HepG2 (cell line): Measurements from ENCODE around the gene GATD1. TPM values are rescaled to one million over a fixed set of nuclear protein-coding genes. Genes with fewer than 3 reads are reported as not detected.
A peak's percentile ranks its signal among the peaks of the same experiment; 100 is the strongest.

Experiments used
- GZF1 ChIP-seq: sonication (generic); formaldehyde crosslinking; IDR thresholded peaks from 2 replicates; pipeline ENCODE4 v1.5.1; 2020; ENCODE audit warnings: mild to moderate bottlenecking, missing genetic modification reagents
- IRX3 ChIP-seq: sonication (generic); formaldehyde crosslinking; IDR thresholded peaks from 2 replicates; pipeline ENCODE4 v1.8.1; 2023; ENCODE audit warnings: mild to moderate bottlenecking, low read depth, missing genetic modification reagents, borderline replicate concordance
- MIXL1 ChIP-seq: IDR thresholded peaks from 2 replicates; pipeline ENCODE4 v1.6.1; 2016
- POLR2G ChIP-seq: fragments of 200-400 bp; formaldehyde crosslinking; IDR thresholded peaks from 2 replicates; pipeline ENCODE4 v1.6.1; 2018; ENCODE audit warnings: mild to moderate bottlenecking, low read depth, low read length, moderate library complexity
- SKI ChIP-seq: fragments of 450-650 bp; IDR thresholded peaks from one replicate; pipeline ENCODE4 v1.6.1; 2018; ENCODE audit warnings: mild to moderate bottlenecking; ENCODE audit not compliant: partially characterized antibody
- TP53 ChIP-seq: sonication (generic); formaldehyde crosslinking; conservative IDR thresholded peaks from 2 replicates; pipeline ENCODE4 v1.4.0; 2020; ENCODE audit warnings: missing genetic modification reagents
- WIZ ChIP-seq: sonication (generic); formaldehyde crosslinking; IDR thresholded peaks from 2 replicates; pipeline ENCODE4 v1.5.1; 2020; ENCODE audit warnings: mild to moderate bottlenecking, missing genetic modification reagents
- ZNF382 ChIP-seq: sonication (generic); formaldehyde crosslinking; IDR thresholded peaks from 2 replicates; pipeline ENCODE4 v1.5.0; 2020; ENCODE audit warnings: missing genetic modification reagents, mild to moderate bottlenecking, borderline replicate concordance
- ZNF468 ChIP-seq: sonication (generic); formaldehyde crosslinking; IDR thresholded peaks from 2 replicates; pipeline ENCODE4 v1.8.0; 2022; ENCODE audit warnings: mild to moderate bottlenecking, moderate library complexity, missing genetic modification reagents
- ZNF556 ChIP-seq: sonication (generic); formaldehyde crosslinking; IDR thresholded peaks from 2 replicates; pipeline ENCODE4 v1.4.0; 2020; ENCODE audit warnings: mild to moderate bottlenecking, missing genetic modification reagents, borderline replicate concordance
- ZNF605 ChIP-seq: sonication (generic); formaldehyde crosslinking; IDR thresholded peaks from 2 replicates; pipeline ENCODE4 v1.8.0; 2022; ENCODE audit warnings: mild to moderate bottlenecking, missing genetic modification reagents
- ZNF775 ChIP-seq: sonication (generic); formaldehyde crosslinking; IDR thresholded peaks from 2 replicates; pipeline ENCODE4 v1.4.0; 2020; ENCODE audit warnings: missing genetic modification reagents, mild to moderate bottlenecking, moderate library complexity, borderline replicate concordance
- polyA plus RNA-seq, 8 experiments: library from polyadenylated mRNA; depleted of rRNA in 3 of 8; stranded (reverse) in 7 of 8; unstranded in 1 of 8; fragments of >200 nt; fragmentation: Illumina TruSeq in 4 of 8; extraction: Trizol in 4 of 8; gene quantifications; 2 replicates each; pipeline versions ENCODE4 v1.2.1 to v1.2.3, GENCODE V29; 2011 to 2016; ENCODE audit warnings: low read depth in 4 of 8, missing spikeins in 1 of 8, mixed read lengths in 1 of 8; ENCODE audit not compliant: insufficient read depth in 1 of 8
- total RNA-seq, 5 experiments: library from RNA; depleted of rRNA; stranded (reverse); fragments of >200 nt; fragmentation: Illumina TruSeq; extraction: Trizol; gene quantifications; 2 replicates each; pipeline ENCODE4 v1.2.3, GENCODE V29; 2016; ENCODE audit warnings: low read depth in 1 of 5
- TF ChIP-seq, protein P1 (sequence below): sonication (generic); formaldehyde crosslinking; IDR thresholded peaks from 2 replicates; pipeline ENCODE4 v1.8.0; 2022; ENCODE audit warnings: missing genetic modification reagents, mild to moderate bottlenecking, moderate library complexity, borderline replicate concordance
- TF ChIP-seq, protein P2 (sequence below): IDR thresholded peaks from 2 replicates; pipeline ENCODE4 v1.6.1; 2018; ENCODE audit warnings: missing genetic modification reagents, mild to moderate bottlenecking, missing compliant biosample characterization
- TF ChIP-seq, protein P3 (sequence below): sonication (generic); formaldehyde crosslinking; IDR thresholded peaks from 2 replicates; pipeline ENCODE4 v1.5.1; 2020; ENCODE audit warnings: mild to moderate bottlenecking, moderate library complexity, missing genetic modification reagents
- TF ChIP-seq, protein P4 (sequence below), 2 experiments: IDR thresholded peaks; 2 replicates each; pipeline ENCODE4 v1.6.1; 2011 to 2012; ENCODE audit warnings: low read length in 2 of 2, borderline replicate concordance in 1 of 2, low read depth in 1 of 2, mild to moderate bottlenecking in 1 of 2, moderate library complexity in 1 of 2
- TF ChIP-seq, protein P5 (sequence below): sonication (generic); formaldehyde crosslinking; IDR thresholded peaks from 2 replicates; pipeline ENCODE4 v1.8.0; 2023; ENCODE audit warnings: mild to moderate bottlenecking, missing genetic modification reagents

Gene GATD1
- total and polyA plus RNA-seq, 2 of the 13 experiments (the other 11 are each of a cell fraction or from before 2014, with no cell fraction given): 31.3 to 60.5 TPM

DNA sequence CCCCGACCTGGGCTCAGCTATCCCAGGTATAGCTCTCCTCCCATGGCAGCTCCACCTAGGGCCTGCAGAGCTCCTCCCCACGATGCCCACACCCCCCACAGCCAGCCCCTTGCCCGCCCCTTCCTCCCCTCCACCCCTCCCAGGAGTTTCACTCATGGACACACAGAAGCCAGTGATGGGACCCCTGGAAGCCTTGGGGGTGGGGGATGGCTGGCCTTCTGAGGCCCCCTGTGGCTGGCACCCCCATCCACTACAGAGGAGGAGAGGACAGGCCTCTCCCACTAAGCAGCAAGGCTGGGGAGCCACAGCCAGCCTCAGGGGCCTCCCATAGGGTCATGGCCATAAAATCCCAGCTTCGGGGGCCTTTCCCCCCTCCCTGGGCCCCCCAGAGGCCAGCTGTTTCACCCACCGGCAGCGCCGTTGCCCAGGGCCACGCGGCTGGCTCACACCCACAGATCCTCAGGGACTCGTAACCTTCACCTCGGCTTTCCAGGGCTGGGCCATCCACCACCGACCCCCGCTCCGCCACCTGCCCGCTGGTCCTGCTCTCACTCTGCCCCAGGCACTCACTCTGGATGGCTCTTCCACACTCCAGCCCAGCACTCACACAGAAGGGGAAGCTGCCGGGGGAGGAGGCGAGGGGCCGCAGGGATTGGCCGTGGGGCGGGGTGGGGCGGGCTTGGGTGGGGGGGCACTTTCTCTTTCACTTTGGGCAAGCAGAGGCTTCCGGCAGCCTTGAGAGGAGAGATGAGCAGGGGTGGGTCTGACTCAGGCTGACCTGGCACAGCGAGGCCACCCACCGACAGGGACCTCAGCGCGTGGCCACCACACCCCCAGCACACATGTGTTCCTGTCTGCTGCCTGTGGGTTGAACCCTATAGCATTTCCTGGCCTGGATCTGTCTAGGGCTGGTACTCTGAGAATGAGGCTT, 18.6 kb upstream of the GATD1 start (continued):
- TF ChIP-seq, protein P1, sequence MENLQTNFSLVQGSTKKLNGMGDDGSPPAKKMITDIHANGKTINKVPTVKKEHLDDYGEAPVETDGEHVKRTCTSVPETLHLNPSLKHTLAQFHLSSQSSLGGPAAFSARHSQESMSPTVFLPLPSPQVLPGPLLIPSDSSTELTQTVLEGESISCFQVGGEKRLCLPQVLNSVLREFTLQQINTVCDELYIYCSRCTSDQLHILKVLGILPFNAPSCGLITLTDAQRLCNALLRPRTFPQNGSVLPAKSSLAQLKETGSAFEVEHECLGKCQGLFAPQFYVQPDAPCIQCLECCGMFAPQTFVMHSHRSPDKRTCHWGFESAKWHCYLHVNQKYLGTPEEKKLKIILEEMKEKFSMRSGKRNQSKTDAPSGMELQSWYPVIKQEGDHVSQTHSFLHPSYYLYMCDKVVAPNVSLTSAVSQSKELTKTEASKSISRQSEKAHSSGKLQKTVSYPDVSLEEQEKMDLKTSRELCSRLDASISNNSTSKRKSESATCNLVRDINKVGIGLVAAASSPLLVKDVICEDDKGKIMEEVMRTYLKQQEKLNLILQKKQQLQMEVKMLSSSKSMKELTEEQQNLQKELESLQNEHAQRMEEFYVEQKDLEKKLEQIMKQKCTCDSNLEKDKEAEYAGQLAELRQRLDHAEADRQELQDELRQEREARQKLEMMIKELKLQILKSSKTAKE (CRISPR knock-in tag): no peak
- TF ChIP-seq POLR2G (no peak), ZNF468 (no peak), GZF1 (CRISPR knock-in tag) (no peak), MIXL1 (no peak), ZNF605 (CRISPR knock-in tag) (peak; percentile 36; the same call in 1 of the 2 replicates), TP53 (CRISPR knock-in tag) (no peak), ZNF382 (CRISPR knock-in tag) (no peak), SKI (peak; percentile 39), ZNF775 (no peak), WIZ (CRISPR knock-in tag) (no peak), IRX3 (CRISPR knock-in tag) (no peak), ZNF556 (no peak)
- TF ChIP-seq, protein P2, sequence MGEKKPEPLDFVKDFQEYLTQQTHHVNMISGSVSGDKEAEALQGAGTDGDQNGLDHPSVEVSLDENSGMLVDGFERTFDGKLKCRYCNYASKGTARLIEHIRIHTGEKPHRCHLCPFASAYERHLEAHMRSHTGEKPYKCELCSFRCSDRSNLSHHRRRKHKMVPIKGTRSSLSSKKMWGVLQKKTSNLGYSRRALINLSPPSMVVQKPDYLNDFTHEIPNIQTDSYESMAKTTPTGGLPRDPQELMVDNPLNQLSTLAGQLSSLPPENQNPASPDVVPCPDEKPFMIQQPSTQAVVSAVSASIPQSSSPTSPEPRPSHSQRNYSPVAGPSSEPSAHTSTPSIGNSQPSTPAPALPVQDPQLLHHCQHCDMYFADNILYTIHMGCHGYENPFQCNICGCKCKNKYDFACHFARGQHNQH: no peak
- TF ChIP-seq, protein P3, sequence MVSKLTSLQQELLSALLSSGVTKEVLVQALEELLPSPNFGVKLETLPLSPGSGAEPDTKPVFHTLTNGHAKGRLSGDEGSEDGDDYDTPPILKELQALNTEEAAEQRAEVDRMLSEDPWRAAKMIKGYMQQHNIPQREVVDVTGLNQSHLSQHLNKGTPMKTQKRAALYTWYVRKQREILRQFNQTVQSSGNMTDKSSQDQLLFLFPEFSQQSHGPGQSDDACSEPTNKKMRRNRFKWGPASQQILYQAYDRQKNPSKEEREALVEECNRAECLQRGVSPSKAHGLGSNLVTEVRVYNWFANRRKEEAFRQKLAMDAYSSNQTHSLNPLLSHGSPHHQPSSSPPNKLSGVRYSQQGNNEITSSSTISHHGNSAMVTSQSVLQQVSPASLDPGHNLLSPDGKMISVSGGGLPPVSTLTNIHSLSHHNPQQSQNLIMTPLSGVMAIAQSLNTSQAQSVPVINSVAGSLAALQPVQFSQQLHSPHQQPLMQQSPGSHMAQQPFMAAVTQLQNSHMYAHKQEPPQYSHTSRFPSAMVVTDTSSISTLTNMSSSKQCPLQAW (CRISPR knock-in tag): peak; percentile 36; the same call in 1 of the 2 replicates
- TF ChIP-seq, protein P4, sequence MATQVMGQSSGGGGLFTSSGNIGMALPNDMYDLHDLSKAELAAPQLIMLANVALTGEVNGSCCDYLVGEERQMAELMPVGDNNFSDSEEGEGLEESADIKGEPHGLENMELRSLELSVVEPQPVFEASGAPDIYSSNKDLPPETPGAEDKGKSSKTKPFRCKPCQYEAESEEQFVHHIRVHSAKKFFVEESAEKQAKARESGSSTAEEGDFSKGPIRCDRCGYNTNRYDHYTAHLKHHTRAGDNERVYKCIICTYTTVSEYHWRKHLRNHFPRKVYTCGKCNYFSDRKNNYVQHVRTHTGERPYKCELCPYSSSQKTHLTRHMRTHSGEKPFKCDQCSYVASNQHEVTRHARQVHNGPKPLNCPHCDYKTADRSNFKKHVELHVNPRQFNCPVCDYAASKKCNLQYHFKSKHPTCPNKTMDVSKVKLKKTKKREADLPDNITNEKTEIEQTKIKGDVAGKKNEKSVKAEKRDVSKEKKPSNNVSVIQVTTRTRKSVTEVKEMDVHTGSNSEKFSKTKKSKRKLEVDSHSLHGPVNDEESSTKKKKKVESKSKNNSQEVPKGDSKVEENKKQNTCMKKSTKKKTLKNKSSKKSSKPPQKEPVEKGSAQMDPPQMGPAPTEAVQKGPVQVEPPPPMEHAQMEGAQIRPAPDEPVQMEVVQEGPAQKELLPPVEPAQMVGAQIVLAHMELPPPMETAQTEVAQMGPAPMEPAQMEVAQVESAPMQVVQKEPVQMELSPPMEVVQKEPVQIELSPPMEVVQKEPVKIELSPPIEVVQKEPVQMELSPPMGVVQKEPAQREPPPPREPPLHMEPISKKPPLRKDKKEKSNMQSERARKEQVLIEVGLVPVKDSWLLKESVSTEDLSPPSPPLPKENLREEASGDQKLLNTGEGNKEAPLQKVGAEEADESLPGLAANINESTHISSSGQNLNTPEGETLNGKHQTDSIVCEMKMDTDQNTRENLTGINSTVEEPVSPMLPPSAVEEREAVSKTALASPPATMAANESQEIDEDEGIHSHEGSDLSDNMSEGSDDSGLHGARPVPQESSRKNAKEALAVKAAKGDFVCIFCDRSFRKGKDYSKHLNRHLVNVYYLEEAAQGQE (IDR thresholded peaks at IDR 0.05; ENCODE audit: borderline replicate concordance in 1 of 2, low read depth in 1 of 2, low read length in 2 of 2): no peak
- TF ChIP-seq, protein P5, sequence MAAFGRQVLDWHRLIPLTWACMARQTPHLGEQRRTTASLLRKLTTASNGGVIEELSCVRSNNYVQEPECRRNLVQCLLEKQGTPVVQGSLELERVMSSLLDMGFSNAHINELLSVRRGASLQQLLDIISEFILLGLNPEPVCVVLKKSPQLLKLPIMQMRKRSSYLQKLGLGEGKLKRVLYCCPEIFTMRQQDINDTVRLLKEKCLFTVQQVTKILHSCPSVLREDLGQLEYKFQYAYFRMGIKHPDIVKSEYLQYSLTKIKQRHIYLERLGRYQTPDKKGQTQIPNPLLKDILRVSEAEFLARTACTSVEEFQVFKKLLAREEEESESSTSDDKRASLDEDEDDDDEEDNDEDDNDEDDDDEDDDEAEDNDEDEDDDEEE (CRISPR knock-in tag): peak; percentile 69; the same call in 1 of the 2 replicates
